ENCODE data around the gene COL10A1.

Gene COL10A1

DNA sequence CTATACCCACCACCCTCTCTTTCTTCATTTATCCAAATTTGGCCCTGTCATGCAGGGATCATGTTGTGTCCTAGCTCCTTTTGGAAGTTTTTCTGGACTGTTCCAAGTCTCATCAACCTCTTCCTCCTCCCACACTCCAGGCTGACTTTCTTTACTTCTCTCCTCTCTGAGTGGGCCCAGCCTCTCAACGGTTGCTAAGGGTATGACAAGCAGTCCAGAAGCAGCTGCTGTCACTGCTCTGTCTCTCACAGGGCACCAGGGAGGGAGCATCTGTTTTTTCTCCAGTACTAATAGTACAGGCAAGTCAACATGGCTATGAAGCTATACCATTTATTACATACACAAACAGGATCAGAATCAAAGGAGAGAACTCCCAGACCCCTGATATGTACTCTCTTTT lies 17.1 kb downstream of the COL10A1 start:
- DNase-seq (ENCODE audit: low read depth in 1 of 2, low spot score in 1 of 2) = no peak
- Histone ChIP-seq H3K27ac (replicated peaks) (no peak overlapping the region), H3K4me3 (replicated peaks; ENCODE audit: insufficient read depth, low read length) (no peak overlapping the region), H3K27me3 (ENCODE audit: insufficient read depth, poor library complexity, severe bottlenecking) (no peaks in the 10 kb centered on the region)
- TF ChIP-seq SPI1 (IDR thresholded peaks at IDR 0.05; ENCODE audit: borderline replicate concordance, low read depth) (no peak), GABPA (IDR thresholded peaks at IDR 0.05; ENCODE audit: low read depth) (no peak), POLR2AphosphoS5 (IDR thresholded peaks at IDR 0.05; ENCODE audit: low read depth) (no peak)
- TF ChIP-seq, protein P1, sequence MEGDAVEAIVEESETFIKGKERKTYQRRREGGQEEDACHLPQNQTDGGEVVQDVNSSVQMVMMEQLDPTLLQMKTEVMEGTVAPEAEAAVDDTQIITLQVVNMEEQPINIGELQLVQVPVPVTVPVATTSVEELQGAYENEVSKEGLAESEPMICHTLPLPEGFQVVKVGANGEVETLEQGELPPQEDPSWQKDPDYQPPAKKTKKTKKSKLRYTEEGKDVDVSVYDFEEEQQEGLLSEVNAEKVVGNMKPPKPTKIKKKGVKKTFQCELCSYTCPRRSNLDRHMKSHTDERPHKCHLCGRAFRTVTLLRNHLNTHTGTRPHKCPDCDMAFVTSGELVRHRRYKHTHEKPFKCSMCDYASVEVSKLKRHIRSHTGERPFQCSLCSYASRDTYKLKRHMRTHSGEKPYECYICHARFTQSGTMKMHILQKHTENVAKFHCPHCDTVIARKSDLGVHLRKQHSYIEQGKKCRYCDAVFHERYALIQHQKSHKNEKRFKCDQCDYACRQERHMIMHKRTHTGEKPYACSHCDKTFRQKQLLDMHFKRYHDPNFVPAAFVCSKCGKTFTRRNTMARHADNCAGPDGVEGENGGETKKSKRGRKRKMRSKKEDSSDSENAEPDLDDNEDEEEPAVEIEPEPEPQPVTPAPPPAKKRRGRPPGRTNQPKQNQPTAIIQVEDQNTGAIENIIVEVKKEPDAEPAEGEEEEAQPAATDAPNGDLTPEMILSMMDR (IDR thresholded peaks at IDR 0.05; ENCODE audit: insufficient read depth, low read length) = no peak
- TF ChIP-seq, protein P2, sequence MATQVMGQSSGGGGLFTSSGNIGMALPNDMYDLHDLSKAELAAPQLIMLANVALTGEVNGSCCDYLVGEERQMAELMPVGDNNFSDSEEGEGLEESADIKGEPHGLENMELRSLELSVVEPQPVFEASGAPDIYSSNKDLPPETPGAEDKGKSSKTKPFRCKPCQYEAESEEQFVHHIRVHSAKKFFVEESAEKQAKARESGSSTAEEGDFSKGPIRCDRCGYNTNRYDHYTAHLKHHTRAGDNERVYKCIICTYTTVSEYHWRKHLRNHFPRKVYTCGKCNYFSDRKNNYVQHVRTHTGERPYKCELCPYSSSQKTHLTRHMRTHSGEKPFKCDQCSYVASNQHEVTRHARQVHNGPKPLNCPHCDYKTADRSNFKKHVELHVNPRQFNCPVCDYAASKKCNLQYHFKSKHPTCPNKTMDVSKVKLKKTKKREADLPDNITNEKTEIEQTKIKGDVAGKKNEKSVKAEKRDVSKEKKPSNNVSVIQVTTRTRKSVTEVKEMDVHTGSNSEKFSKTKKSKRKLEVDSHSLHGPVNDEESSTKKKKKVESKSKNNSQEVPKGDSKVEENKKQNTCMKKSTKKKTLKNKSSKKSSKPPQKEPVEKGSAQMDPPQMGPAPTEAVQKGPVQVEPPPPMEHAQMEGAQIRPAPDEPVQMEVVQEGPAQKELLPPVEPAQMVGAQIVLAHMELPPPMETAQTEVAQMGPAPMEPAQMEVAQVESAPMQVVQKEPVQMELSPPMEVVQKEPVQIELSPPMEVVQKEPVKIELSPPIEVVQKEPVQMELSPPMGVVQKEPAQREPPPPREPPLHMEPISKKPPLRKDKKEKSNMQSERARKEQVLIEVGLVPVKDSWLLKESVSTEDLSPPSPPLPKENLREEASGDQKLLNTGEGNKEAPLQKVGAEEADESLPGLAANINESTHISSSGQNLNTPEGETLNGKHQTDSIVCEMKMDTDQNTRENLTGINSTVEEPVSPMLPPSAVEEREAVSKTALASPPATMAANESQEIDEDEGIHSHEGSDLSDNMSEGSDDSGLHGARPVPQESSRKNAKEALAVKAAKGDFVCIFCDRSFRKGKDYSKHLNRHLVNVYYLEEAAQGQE (IDR thresholded peaks at IDR 0.05; ENCODE audit: insufficient replicate concordance, low read depth) = no peak

DNA sequence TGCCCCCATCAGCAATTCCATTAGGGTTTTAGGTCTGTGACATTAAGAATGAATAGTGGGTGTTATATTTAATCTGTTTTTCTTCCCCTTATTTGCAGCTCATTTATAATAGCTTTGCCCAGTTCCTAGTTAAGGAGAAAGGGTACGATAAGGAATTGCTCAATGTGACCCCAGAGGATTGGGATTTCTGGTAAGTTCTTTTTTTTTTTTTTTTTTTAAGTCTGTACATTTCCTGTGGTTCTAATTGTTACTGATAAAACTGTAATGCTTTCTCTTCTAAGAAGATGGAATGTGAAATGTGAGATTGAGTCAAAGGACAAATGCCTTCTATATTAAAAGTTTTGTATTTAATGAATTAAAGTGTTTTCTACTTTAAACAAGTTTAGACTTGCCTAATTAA lies 19.8 kb downstream of the COL10A1 start:
- H3K27ac ChIP-seq (replicated peaks) = no peak overlapping the region
- no peak overlapping the region for H3K4me3 ChIP-seq (replicated peaks; ENCODE audit: insufficient read depth, low read length)
- TF ChIP-seq POLR2AphosphoS5 (IDR thresholded peaks at IDR 0.05; ENCODE audit: low read depth) (no peak), GABPA (IDR thresholded peaks at IDR 0.05; ENCODE audit: low read depth) (no peak), SPI1 (IDR thresholded peaks at IDR 0.05; ENCODE audit: borderline replicate concordance, low read depth) (no peak)
- TF ChIP-seq, protein P1 (IDR thresholded peaks at IDR 0.05; ENCODE audit: insufficient read depth, low read length) = no peak
- TF ChIP-seq, protein P2 (IDR thresholded peaks at IDR 0.05; ENCODE audit: insufficient replicate concordance, low read depth) = no peak
- H3K27me3 ChIP-seq (ENCODE audit: insufficient read depth, poor library complexity, severe bottlenecking) = no peaks in the 10 kb centered on the region
- DNase-seq (ENCODE audit: low read depth in 1 of 2, low spot score in 1 of 2) = no peak

DNA sequence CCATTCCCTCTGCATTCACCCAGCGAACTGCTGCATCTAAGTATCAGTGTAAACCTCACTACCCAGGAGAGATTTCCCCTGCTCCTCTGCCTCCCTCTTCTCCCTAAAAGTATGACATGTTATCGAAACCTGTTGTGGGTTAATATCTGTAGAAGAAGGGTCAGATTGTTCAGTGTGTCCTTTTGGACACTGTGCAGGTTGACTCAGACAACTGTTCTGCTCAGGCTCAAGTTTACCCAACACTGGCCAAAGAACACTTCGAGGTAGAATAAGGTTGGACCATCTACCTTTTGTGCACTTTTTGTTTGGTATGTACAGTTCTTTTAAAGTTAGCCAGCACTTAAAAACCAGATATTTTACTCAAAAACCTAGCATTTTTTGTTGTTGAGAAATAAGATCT lies 20.7 kb downstream of the COL10A1 start:
- TF ChIP-seq POLR2AphosphoS5 (IDR thresholded peaks at IDR 0.05; ENCODE audit: low read depth) = no peak
- H3K27ac ChIP-seq (replicated peaks) = no peak overlapping the region
- H3K4me3 ChIP-seq (replicated peaks; ENCODE audit: insufficient read depth, low read length) = no peak overlapping the region
- DNase-seq (ENCODE audit: low read depth in 1 of 2, low spot score in 1 of 2) = no peak
- H3K27me3 ChIP-seq (ENCODE audit: insufficient read depth, poor library complexity, severe bottlenecking) = no peaks in the 10 kb centered on the region

DNA sequence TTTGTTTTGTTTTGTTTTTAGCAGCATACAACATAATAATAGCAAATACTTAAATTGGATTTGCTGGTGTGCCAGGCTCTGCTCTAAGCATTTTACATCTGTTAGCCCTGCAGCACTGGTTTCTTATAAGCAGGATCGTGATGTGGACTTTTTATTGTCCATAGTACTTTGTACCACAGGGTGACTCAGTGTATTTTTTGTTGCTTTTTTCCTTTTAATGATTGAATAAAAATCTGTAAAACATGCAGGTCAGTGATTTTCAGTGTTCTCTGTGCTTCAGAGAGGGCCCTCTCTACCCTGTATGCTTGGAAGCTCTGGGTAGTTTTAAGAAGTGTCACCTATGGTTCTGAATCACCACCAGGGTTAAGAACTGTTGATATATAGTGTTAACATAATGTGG lies 21.3 kb downstream of the COL10A1 start:
- no peak overlapping the region for H3K27ac ChIP-seq (replicated peaks)
- no peak for DNase-seq (ENCODE audit: low read depth in 1 of 2, low spot score in 1 of 2)
- no peaks in the 10 kb centered on the region for H3K27me3 ChIP-seq (ENCODE audit: insufficient read depth, poor library complexity, severe bottlenecking)
- no peak overlapping the region for H3K4me3 ChIP-seq (replicated peaks; ENCODE audit: insufficient read depth, low read length)
- TF ChIP-seq GABPA (IDR thresholded peaks at IDR 0.05; ENCODE audit: low read depth) = no peak
- no peak for TF ChIP-seq POLR2AphosphoS5 (IDR thresholded peaks at IDR 0.05; ENCODE audit: low read depth)
- TF ChIP-seq, protein P1 (IDR thresholded peaks at IDR 0.05; ENCODE audit: insufficient read depth, low read length) = no peak
- no peak for TF ChIP-seq SPI1 (IDR thresholded peaks at IDR 0.05; ENCODE audit: borderline replicate concordance, low read depth)
- TF ChIP-seq, protein P2 (IDR thresholded peaks at IDR 0.05; ENCODE audit: insufficient replicate concordance, low read depth) = no peak
